ENCODE data around the gene NUP85.

- TF ChIP-seq CTCF (IDR thresholded peaks at IDR 0.05; ENCODE audit: low read depth, low read length, missing input control) (no peak), TAF1 (conservative IDR thresholded peaks at IDR 0.05) (no peak), REST (IDR thresholded peaks at IDR 0.05) (no peak), RAD21 (IDR thresholded peaks at IDR 0.05) (no peak), SP1 (IDR thresholded peaks at IDR 0.05) (no peak), ZBTB33 (IDR thresholded peaks at IDR 0.05) (no peak), ATF3 (IDR thresholded peaks at IDR 0.05) (no peak)
Measured at GRCh38 chr17:75231071-75231470, 25.6 kb downstream of the NUP85 start.

All from liver (tissue), 3 donors.